ENCODE results near the gene SLIT1.
"Not testable (repeated sequence)": the region's sequence is repeated elsewhere in the genome, so short reads cannot be mapped to it uniquely, and the experiment has no call there.

Gene SLIT1

GRCh38 chr10:97038688-97039087, 147.1 kb downstream of the SLIT1 start:
- no peak for DNase-seq

GRCh38 chr10:97037365-97038361, 148.1 kb downstream of the SLIT1 start:
- peak; percentile 89 for DNase-seq

GRCh38 chr10:97034958-97035769, 150.6 kb downstream of the SLIT1 start:
- DNase-seq = no peak

GRCh38 chr10:97034301-97034700, 151.5 kb downstream of the SLIT1 start:
- no peak for DNase-seq

- not testable (repeated sequence) for DNase-seq
These were observed 151.9 kb downstream of the SLIT1 start for GRCh38 chr10:97033841-97034240.

- DNase-seq = no peak
These were observed 153.1 kb downstream of the SLIT1 start for GRCh38 chr10:97032624-97033023.

- DNase-seq = no peak
These were observed 154.3 kb downstream of the SLIT1 start for GRCh38 chr10:97031459-97031858.

GRCh38 chr10:97030894-97031293, 154.9 kb downstream of the SLIT1 start:
- no peak for DNase-seq

GRCh38 chr10:97029271-97029670, 156.5 kb downstream of the SLIT1 start:
- no peak for DNase-seq

GRCh38 chr10:97028832-97029178, 157.0 kb downstream of the SLIT1 start:
- no peak for DNase-seq

- peak; percentile 78 for DNase-seq
These were observed 157.5 kb downstream of the SLIT1 start for GRCh38 chr10:97028126-97028831.

GRCh38 chr10:97025613-97026242, 160.0 kb downstream of the SLIT1 start:
- peak; percentile 40 for DNase-seq

- peak; percentile 86 for DNase-seq
These were observed 161.3 kb downstream of the SLIT1 start for GRCh38 chr10:97024168-97025073.

GRCh38 chr10:97023401-97024167, 162.2 kb downstream of the SLIT1 start:
- DNase-seq = no peak

GRCh38 chr10:97022616-97023015, 163.1 kb downstream of the SLIT1 start:
- no peak for DNase-seq

- DNase-seq = no peak
These were observed 165.0 kb downstream of the SLIT1 start for GRCh38 chr10:97020452-97021400.

GRCh38 chr10:97019213-97019844, 166.4 kb downstream of the SLIT1 start:
- DNase-seq = no peak

- no peak for DNase-seq
These were observed 167.2 kb downstream of the SLIT1 start for GRCh38 chr10:97018251-97019212.

Data from EL (cell line).